ENCODE results near the gene CARD11.

Gene CARD11

GRCh38 chr7:2938514-2939192, 105.0 kb downstream of the CARD11 start:
- no peak for DNase-seq

- no peak for DNase-seq
These were observed 105.8 kb downstream of the CARD11 start for GRCh38 chr7:2937701-2938513.

GRCh38 chr7:2936891-2937580, 106.6 kb downstream of the CARD11 start:
- DNase-seq = no peak

- DNase-seq = no peak
These were observed 107.4 kb downstream of the CARD11 start for GRCh38 chr7:2936301-2936700.

- no peak for DNase-seq
These were observed 108.5 kb downstream of the CARD11 start for GRCh38 chr7:2934984-2935740.

- no peak for DNase-seq
These were observed 109.4 kb downstream of the CARD11 start for GRCh38 chr7:2934211-2934731.

GRCh38 chr7:2932402-2933251, 111.0 kb downstream of the CARD11 start:
- no peak for DNase-seq

GRCh38 chr7:2931034-2931415, 112.6 kb downstream of the CARD11 start:
- no peak for DNase-seq

GRCh38 chr7:2930310-2931033, 113.2 kb downstream of the CARD11 start:
- no peak for DNase-seq

- no peak for DNase-seq
These were observed 114.1 kb downstream of the CARD11 start for GRCh38 chr7:2929321-2930201.

- no peak for DNase-seq
These were observed 114.9 kb downstream of the CARD11 start for GRCh38 chr7:2928613-2929311.

- DNase-seq = no peak
These were observed 115.4 kb downstream of the CARD11 start for GRCh38 chr7:2928256-2928612.

- DNase-seq = no peak
These were observed 116.1 kb downstream of the CARD11 start for GRCh38 chr7:2927592-2927991.

- no peak for DNase-seq
These were observed 116.7 kb downstream of the CARD11 start for GRCh38 chr7:2926896-2927405.

- no peak for DNase-seq
These were observed 117.4 kb downstream of the CARD11 start for GRCh38 chr7:2926120-2926895.

- no peak for DNase-seq
These were observed 118.5 kb downstream of the CARD11 start for GRCh38 chr7:2924866-2925840.

GRCh38 chr7:2923886-2924574, 119.6 kb downstream of the CARD11 start:
- no peak for DNase-seq

Measured in activated naive CD4-positive, alpha-beta T cell (primary cell).